Measurements from ENCODE around the gene AGTR1.
"Not testable (repeated sequence)": the region's sequence is repeated elsewhere in the genome, so short reads cannot be mapped to it uniquely, and the experiment has no call there.

The AGTR1 gene

DNA sequence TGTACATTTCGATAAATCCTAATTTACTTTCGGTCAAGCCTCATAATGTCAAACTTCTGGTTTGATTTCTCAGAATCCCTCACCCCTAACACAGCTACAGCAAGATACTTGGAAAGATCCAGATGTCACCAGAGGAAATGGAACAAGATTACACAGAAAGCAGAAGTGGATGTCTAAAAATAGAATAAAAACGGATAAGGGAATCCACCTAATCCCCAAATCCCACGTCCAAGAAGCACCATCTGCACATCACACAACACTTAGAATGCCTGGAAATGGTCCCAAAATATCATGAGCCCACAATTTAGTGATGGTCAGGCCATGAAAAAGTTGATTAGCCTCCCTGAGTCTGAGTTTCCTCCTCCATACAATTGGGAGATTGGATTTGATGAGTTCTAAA is 61.7 kb downstream of the AGTR1 start:
- DNase-seq, result no peak

DNA sequence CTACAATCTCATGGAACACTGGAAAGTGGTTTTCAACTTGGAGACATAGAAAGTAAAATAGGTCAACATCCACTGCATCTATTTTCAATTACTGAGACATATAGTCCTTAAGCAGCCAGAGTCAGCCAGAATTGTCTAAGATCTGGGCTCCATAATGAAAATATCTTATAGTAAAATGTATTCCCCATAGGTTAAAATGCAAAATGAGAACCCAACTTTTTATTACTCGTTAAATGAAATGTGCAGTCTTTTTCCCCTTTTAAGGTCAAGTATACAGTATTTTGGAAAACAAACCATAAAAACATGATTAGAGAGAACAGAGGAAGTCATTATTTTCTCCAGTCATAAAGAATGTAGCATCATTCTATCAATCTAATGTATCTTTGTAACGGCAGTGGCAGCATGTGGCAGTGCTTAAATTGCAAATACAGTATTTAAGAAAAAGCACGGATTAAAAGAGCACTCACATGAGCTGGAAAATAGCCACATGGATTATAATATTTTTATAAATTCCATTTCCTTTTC is 65.5 kb downstream of the AGTR1 start:
- no peak for DNase-seq

DNA sequence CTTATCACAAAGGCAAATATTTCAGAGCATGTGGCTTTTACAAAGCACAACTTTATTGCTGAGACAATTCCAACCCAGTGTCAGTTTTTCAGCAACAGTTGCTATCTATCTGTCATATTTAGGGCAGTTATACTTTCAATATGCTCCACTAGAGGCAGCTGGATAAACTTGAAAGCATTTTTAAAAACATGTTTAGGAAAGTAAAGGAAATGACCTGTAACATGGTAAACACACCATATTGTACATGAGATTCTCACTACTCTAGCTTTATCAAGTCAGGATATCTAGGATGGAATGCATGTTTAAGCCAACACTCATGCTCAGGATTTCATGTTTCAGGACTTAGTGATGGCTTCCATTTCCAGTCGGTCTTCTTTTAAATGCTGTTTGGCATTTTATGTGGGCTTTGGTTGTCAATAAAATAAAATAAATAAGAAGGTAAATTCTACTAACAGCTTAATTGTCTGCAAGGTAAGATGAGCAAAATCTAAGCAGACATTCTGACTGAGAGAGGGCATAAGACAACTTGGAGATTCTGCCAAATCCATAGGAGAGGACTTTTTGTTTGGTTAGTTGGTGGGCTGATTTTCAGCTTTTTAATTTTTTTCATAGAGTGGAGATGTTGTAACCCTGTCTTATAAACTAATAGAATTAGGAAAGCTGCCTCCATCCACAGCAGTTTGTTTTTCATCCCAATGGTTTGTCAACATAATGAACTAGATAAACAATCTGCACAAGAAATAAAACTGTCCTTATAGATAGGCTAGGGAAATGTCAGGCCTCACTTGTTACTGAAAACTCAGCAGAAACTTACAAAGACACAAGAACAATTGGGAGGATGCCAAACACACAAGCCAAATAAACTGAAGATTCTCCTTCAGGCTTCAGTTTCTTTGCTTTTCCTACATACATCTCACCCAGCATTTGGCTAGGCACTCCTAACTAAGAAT is 66.6 kb downstream of the AGTR1 start:
- no peak for DNase-seq

DNA sequence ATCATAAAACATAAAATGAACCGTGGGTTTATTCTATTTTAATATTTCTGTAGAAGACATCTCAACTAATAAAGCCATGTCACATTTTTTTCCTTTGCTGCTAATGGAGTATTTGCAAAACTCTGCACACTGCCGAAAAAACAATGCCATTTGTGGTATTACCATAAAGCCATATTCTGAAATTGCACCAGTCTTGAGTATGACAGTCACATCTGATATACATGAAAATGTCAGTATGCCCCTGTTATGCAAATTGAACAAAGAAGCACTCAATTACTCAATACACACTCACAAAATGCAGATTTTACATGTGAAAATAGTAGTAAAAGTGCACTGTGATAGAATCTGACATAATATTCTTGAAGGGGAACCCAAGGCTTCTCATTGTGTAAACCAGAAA is 74.7 kb downstream of the AGTR1 start:
- no peak for DNase-seq

DNA sequence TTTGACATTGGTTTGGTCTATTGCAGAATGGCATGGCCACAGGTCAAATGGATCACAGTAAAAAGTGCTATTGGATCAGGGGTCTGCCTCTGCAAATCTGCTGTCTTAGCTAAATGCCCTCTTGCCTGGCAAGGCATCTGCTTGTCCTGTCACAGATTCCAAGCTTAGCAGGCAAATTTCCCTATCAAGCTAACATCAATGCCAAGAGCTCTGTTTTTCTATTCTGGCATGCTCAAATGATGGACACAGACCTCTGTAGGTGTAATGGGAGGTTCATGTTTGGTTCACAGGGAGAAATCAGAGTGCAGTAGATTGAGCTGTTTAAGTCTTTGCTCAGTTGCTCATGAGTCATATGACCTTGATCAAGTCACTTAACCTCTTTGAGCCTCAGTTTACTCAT is 75.1 kb downstream of the AGTR1 start:
- no peak for DNase-seq

DNA sequence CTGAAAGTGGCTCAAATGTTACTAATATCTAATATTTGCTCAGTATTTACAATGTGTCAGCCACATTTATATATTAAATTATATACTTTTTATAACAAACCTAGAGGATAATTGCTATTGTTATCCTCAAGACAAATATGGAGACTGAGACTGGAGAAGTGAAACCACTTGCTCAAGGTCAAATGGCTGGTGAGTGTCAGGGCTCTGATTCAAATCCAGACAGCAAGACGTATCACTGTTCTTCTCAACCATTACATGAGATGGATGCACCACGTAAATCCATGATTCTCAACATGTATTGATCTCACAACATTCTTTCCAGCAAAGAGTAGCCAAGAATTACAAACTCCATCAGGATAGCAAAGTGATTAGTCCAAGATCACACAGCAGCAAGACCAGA is 76.1 kb downstream of the AGTR1 start:
- DNase-seq, result no peak

DNA sequence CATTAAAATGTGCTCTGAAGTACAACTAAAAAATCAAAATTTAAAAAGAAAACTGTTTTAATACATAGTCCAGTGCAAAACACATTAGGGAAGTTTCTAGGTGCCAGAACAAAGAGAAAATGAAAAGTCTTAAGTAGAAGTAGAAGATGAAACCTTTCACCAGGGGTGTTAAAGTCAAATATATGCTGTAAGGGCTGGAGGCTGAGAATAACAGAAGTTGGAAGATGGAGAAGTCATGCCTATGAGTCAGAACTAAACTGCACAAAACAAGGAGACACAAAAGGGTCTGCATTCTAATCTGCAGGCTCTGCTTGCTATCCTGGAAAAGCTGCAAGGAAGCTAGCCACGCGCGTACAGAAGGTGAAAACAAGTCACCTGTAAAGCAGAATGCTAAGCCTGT is 81.2 kb downstream of the AGTR1 start:
- DNase-seq, result no peak

DNA sequence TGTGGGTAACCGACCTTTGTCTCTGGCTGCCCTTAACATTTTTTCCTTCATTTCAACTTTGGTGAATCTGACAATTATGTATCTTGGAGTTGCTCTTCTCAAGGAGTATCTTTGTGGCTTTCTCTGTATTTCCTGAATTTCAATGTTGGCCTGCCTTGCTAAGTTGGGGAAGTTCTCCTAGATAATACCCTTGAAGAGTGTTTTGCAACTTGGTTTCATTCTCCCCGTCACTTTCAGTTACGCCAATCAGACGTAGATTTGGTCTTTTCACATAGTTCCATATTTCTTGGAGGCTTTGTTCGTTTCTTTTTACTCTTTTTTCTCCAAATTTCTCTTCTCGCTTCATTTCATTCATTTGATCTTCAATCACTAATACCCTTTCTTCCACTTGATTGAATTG is 87.3 kb downstream of the AGTR1 start:
- not testable (repeated sequence) for DNase-seq

DNA sequence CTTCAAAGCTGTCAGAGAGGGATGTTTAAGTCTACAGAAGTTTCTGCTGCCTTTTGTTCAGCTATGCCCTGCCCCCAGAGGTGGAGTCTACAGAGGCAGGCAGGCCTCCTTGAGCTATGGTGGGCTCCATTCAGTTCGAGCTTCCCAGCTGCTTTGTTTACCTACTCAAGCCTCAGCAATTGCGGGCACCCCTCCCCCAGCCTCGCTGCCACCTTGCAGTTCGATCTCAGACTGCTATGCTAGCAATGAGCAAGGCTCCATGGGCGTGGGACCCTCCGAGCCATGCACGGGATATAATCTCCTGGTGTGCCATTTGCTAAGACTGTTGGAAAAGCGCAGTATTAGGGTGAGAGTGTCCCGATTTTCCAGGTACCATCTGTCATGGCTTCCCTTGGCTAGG is 88.5 kb downstream of the AGTR1 start:
- not testable (repeated sequence) for DNase-seq

DNA sequence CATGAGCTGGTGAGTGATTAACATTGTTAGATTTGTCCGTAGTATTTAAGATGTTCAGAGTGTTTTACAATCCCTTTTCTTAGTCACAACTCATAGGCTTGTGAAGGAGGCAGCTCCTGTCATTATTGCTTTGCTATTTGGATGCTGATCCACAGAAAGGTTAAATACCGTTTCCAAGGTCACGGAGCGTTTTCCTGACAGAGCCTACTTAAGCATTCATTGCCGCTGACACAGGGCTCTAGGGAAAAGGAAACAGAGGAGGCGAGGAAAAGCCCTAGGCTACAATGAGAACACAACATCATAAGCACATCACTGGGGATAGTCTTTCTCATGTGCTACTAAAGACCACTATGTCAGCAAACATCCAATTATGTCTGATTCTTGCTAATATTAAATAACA is 91.4 kb downstream of the AGTR1 start:
- DNase-seq, result peak; percentile 67

DNA sequence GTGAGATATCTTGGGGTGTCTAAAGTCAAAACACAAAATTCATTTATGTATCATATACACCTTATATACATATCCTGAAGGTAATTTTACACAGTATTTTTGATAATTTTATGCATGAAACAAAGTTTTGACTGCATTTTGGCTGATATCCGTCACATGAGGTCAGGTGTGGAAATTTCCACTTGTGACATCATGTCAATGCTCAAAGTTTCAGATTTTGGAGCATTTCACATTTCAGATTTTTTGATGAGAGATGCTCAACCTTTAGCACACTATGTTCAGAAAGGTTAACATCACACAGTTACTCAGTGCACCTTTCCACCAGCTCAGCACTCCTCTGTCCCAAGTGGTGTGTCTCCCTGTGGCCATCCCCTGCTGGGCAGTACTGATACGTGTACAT is 92.2 kb downstream of the AGTR1 start:
- no peak for DNase-seq

DNA sequence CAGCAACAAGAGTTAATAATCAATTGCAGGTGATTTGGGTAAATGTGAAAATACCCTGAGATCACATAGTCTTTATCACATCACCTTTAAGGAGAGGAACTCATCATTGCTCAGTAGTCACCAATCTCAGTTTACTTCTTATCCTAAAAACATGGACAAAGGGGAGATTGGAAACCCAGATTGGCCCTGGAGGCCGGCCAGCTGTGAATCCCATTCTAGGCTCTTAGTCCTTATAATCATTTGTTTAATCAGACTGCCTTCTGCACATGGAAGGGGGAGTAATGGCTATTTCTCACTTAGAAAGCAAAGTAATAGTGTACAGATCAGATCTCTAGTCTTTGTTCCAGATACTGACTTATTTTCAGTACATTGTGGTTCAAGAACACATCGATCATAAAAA is 92.7 kb downstream of the AGTR1 start:
- DNase-seq, result no peak

DNA sequence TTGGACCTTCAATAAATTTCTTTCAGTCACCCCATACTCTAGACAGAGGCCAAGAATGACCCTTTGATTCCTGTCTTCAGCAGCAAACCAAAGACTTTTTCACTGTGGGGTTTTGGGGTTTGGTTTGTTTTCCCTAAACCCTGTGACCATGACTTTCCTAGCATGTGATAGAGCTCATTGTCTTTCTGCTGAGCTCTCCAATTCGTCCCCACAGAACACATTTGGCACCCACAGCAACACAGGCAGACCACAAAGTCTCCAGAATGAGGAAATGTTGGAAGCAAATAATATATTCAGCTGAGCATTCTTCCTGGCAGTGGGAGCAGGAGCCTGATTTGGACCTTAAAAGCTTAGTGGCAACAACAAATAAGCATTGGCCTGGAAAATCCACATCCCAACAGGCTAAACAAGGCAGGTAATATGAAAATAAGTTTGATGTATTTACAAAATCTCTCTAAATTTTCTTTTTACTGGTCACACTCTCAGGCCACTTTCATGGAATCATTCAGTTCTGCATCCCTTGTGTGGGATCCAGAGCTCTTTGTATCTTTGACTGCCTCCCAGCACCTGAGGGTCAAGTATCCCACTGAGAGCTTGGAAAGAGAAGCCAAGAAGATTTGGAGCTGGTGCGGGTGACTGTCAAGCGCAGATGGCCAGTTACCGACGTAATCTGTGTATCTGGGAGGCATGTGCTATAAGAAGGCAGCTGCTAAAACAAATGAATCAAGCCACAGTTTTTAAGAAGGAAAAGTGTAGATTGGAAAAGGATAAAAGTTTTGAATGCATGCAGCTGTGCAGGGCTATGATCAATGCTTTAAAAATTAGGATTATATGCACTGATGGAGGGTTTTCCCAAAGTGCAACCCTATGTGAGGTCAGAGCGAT is 93.4 kb downstream of the AGTR1 start:
- DNase-seq, result peak; percentile 49

DNA sequence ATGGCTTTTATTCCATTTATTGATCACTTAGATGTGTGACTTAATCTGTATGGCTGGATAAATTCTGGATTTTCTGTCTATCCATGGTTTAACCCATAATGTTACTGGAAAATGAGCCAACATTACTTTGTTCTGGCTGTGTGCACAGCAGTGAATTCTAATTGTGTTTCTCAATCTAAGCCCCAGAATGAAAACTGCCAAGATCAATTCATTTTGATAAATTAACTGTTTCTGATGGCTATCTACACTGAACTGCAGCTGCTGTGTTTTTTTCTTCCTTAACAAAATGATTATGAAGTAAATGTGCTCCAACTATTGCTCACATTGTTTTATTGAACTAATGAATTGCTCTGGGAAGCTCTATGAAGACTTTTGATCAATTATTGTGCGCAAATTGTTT is 94.2 kb downstream of the AGTR1 start:
- DNase-seq, result no peak

DNA sequence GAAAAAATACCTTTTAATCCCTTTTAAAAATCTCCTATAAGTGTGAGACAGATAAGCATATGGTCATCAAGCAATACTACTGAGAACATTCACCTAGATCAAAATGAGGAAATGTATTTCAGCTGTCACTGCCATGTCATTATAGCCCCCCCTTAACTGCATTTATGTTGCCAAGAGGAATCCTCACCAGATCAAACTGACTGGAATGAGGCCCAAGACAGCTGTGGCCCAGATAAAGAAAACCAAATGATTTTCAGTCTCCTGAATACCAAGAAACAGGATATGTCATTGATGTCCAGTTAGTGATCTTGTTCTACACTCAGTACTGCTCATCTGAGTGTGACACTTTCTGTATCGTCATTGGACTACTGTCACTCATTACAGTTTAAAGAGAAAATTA is 94.8 kb downstream of the AGTR1 start:
- DNase-seq, result no peak

All from fibroblast of upper back skin (primary cell).